ENCODE data around the gene PRKCE. TPM values are rescaled to one million over a fixed set of nuclear protein-coding genes. Genes with fewer than 3 reads are reported as not detected.

The PRKCE gene
- total and polyA plus RNA-seq, 2 of the 8 experiments (the other 6 are each of a cell fraction or from before 2014, with no cell fraction given): 0.54 to 2.1 TPM

DNA sequence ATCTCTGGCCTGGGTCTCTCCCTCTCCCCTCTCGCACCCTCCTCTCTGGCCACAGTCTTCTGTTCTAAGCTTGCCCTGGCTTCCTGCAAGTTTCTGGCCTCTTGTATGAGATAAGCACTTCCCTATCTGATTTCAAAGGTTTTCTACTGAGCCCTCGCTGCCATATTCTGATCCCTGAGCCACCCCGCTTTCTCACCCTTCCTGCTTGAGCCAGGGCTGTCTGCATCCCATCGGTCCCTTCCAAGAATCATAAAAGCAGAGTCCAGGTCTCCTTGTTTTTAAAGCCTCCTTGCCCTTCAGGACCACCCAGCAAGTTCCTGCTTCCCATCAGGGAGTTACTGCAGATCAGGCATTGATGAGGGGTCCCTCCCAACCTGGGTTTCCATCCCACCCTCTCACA, 110.2 kb downstream of the PRKCE start:
- Histone ChIP-seq H3K23me2 (ENCODE audit: low read depth, low read length) (no peaks in the 10 kb centered on the region), H4K8ac (ENCODE audit: extremely low read depth, insufficient read depth, low read length) (no peak overlapping the region), H3K14ac (ENCODE audit: insufficient read length) (no peak overlapping the region), H3K9ac (replicated peaks in 1 of 4; ENCODE audit: extremely low read depth in 1 of 4, low read depth in 3 of 4, low read length in 3 of 4) (no peak overlapping the region), H2AFZ (ENCODE audit: low read length) (no peak overlapping the region), H3K27ac (ENCODE audit: low read depth, low read length) (no peak overlapping the region), H2BK120ac (replicated peaks; ENCODE audit: low read depth, low read length) (no peak overlapping the region), H3K79me1 (ENCODE audit: low read depth, low read length) (no peaks in the 10 kb centered on the region), H2BK12ac (ENCODE audit: low read depth, low read length) (no peak overlapping the region), H3K56ac (replicated peaks; ENCODE audit: insufficient read length, low read depth, low read length) (no peak overlapping the region), H4K91ac (replicated peaks; ENCODE audit: insufficient read length, low read length) (no peak overlapping the region), H3K9me3 (ENCODE audit: insufficient read depth in 2 of 2, low read depth in 1 of 2, low read length in 1 of 2) (no peaks in the 10 kb centered on the region), H3K4me3 (ENCODE audit: extremely low read depth in 1 of 4, insufficient read depth in 2 of 4, low read depth in 3 of 4, low read length in 4 of 4) (no peak overlapping the region), H3K4me1 (replicated peaks in 1 of 4; ENCODE audit: control insufficient read depth in 3 of 4, insufficient read depth in 4 of 4, low read length in 3 of 4) (0 out of 7 replicates have a peak, but pooled peaks cover 0 to 1% (median 0%) of the 10 kb centered on the region in 4 experiments), H4K20me1 (replicated peaks in 1 of 2; ENCODE audit: control insufficient read depth in 1 of 2, insufficient read depth in 2 of 2, low read length in 2 of 2) (no peaks in the 10 kb centered on the region), H3K79me2 (ENCODE audit: control insufficient read depth in 1 of 2, insufficient read depth in 2 of 2, low read length in 2 of 2) (no peaks in the 10 kb centered on the region), H2BK5ac (ENCODE audit: low read depth, low read length) (no peak overlapping the region), H3K36me3 (ENCODE audit: control insufficient read depth in 2 of 4, insufficient read depth in 4 of 4, low read length in 3 of 4) (no peaks in the 10 kb centered on the region), H3K18ac (ENCODE audit: extremely low read depth, low read length) (no peak overlapping the region), H2AK5ac (ENCODE audit: low read depth, low read length) (no peak overlapping the region), H3K4ac (replicated peaks; ENCODE audit: insufficient read length, low read depth, low read length) (no peak overlapping the region), H4K5ac (ENCODE audit: insufficient read length, low read depth, low read length) (no peak overlapping the region), H3K4me2 (ENCODE audit: insufficient read depth in 1 of 2, low read depth in 2 of 2, low read length in 2 of 2) (no peak overlapping the region), H2BK15ac (ENCODE audit: low read length) (no peak overlapping the region), H3K23ac (ENCODE audit: insufficient read length) (no peak overlapping the region), H3K27me3 (replicated peaks in 1 of 4; ENCODE audit: control insufficient read depth in 3 of 4, extremely low read depth in 1 of 4, insufficient read depth in 3 of 4, low read length in 3 of 4) (no peaks in the 10 kb centered on the region; a peak in 1 of 7 replicates), H2BK20ac (ENCODE audit: low read length) (no peak overlapping the region)
- TF ChIP-seq SIRT6 (IDR thresholded peaks at IDR 0.05; ENCODE audit: low read length): no peak
- no peak for TF ChIP-seq CREB1 (IDR thresholded peaks at IDR 0.05)
- TF ChIP-seq, protein P1, sequence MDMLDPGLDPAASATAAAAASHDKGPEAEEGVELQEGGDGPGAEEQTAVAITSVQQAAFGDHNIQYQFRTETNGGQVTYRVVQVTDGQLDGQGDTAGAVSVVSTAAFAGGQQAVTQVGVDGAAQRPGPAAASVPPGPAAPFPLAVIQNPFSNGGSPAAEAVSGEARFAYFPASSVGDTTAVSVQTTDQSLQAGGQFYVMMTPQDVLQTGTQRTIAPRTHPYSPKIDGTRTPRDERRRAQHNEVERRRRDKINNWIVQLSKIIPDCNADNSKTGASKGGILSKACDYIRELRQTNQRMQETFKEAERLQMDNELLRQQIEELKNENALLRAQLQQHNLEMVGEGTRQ (IDR thresholded peaks at IDR 0.05; ENCODE audit: low read length): no peak
- no peak for TF ChIP-seq SUZ12 (IDR thresholded peaks at IDR 0.05; ENCODE audit: low read length)
- TF ChIP-seq, protein P2, sequence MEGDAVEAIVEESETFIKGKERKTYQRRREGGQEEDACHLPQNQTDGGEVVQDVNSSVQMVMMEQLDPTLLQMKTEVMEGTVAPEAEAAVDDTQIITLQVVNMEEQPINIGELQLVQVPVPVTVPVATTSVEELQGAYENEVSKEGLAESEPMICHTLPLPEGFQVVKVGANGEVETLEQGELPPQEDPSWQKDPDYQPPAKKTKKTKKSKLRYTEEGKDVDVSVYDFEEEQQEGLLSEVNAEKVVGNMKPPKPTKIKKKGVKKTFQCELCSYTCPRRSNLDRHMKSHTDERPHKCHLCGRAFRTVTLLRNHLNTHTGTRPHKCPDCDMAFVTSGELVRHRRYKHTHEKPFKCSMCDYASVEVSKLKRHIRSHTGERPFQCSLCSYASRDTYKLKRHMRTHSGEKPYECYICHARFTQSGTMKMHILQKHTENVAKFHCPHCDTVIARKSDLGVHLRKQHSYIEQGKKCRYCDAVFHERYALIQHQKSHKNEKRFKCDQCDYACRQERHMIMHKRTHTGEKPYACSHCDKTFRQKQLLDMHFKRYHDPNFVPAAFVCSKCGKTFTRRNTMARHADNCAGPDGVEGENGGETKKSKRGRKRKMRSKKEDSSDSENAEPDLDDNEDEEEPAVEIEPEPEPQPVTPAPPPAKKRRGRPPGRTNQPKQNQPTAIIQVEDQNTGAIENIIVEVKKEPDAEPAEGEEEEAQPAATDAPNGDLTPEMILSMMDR (IDR thresholded peaks at IDR 0.05; ENCODE audit: control extremely low read depth in 1 of 3, insufficient read depth in 1 of 3, low read depth in 1 of 3, low read length in 3 of 3): no peak
- no peak for TF ChIP-seq EZH2 (IDR thresholded peaks at IDR 0.05; ENCODE audit: low read depth, low read length, severe bottlenecking)
- no peak for TF ChIP-seq EP300 (IDR thresholded peaks at IDR 0.05; ENCODE audit: borderline replicate concordance in 1 of 2, low read depth in 2 of 2, low read length in 2 of 2)
- TF ChIP-seq FOSL1 (IDR thresholded peaks at IDR 0.05; ENCODE audit: insufficient read depth, low read depth, low read length): no peak
- no peak for TF ChIP-seq KDM4A (IDR thresholded peaks at IDR 0.05; ENCODE audit: low read depth, low read length, severe bottlenecking)
- no peak for TF ChIP-seq RFX5 (IDR thresholded peaks at IDR 0.05; ENCODE audit: borderline replicate concordance, low read depth, low read length)
- ChIA-PET POLR2A (ENCODE audit: partially characterized antibody) (interaction anchor here (1.2 kb wide), 1 partner anchor 77 kb away, joined by 3 read pairs; no protein-coding TSS in a partner anchor), CTCF (ENCODE audit: partially characterized antibody) (interaction anchor here (0.6 to 1.2 kb wide), 3 partner anchors 19 to 657 kb away, joined by 3 to 5 read pairs (median 3); no protein-coding TSS in a partner anchor)
- DNase-seq (ENCODE audit: low read depth in 1 of 2, low spot score in 2 of 2): no peak
- FAIRE-seq: no peak
- 92% methylated on average over 4 of the region's 4 CpGs; no CpG with 5 or more reads in 1 of the 2 experiments for WGBS, 2 experiments (ENCODE audit: extremely low coverage in 1 of 2, insufficient coverage in 1 of 2, insufficient read length in 1 of 2, insufficient replicate concordance in 2 of 2, low coverage in 1 of 2, low lambda C conversion rate in 2 of 2, missing lambda C conversion rate in 1 of 2)
